Mucosa of rectum (tissue), 2 donors: ENCODE measurements around the gene ATP6V1G1.

Source experiments
- H3K27ac ChIP-seq, 2 donors: one replicate each; pipeline ENCODE4 v1.7.0; 2013; ENCODE audit warnings: inconsistent platforms in 2 of 2, low read depth in 2 of 2, low read length in 2 of 2
- H3K27me3 ChIP-seq, 2 donors: one replicate each; pipeline ENCODE4 v1.7.0; 2013; ENCODE audit warnings: low read length in 2 of 2; ENCODE audit not compliant: control insufficient read depth in 2 of 2, insufficient read depth in 2 of 2
- H3K36me3 ChIP-seq, 2 donors: one replicate each; pipeline ENCODE4 v1.7.0; 2013; ENCODE audit warnings: low read length in 2 of 2; ENCODE audit not compliant: control insufficient read depth in 2 of 2, insufficient read depth in 2 of 2
- H3K4me1 ChIP-seq, 2 donors: one replicate each; pipeline ENCODE4 v1.7.0; 2013; ENCODE audit warnings: low read length in 2 of 2, mild to moderate bottlenecking in 1 of 2; ENCODE audit not compliant: control insufficient read depth in 2 of 2, insufficient read depth in 2 of 2
- H3K4me3 ChIP-seq, 2 donors: one replicate each; pipeline ENCODE4 v1.7.0; 2013; ENCODE audit warnings: low read length in 2 of 2
- H3K9ac ChIP-seq, 2 donors: one replicate each; pipeline ENCODE4 v1.7.0; 2013; ENCODE audit warnings: low read length in 2 of 2, low read depth in 1 of 2, mild to moderate bottlenecking in 1 of 2
- H3K9me3 ChIP-seq, 2 donors: one replicate each; pipeline ENCODE4 v1.7.0; 2013; ENCODE audit warnings: low read length in 2 of 2; ENCODE audit not compliant: control insufficient read depth in 2 of 2
- donor health status: healthy.
- donor health status: Normal muscosa, but diverticular disease.

The ATP6V1G1 gene

DNA sequence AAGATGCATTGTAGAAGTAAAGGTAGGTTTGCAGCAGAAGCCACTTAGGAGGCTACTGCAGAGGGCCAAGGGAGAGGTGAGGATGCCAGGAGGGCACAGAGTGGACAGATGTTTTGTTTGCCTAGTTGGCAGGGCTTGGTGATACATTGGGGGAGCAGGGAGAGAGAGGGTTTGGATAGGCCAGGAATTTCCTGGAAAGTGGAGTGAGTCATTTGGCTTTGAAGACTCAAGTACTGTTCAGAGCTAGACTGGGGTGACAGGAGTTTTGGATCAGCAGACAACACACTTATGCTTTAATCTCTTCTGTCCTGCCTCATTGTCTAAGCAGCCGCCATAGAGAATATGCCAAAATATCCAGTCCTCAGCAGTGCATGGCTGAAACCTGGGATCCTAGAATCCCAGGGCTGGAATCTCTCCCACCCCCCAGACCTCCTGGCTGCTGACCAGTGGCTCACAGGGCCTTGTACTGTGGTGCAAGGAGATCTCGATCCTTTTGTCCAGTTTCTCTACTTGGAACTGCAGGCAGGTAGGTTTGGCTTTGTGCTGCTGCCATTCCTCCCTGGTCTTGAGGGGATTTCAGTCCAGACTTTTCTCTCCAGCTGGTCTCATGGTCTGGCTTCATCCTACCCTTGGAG is 34.5 kb downstream of the ATP6V1G1 start:
- Histone ChIP-seq H3K4me1 (peaks cover 7 to 9% of the 10 kb centered on the region in 2 donors), H3K4me3 (no peak overlapping the region), H3K36me3 (peaks cover 2 to 9% of the 10 kb centered on the region in 2 donors), H3K27ac (no peak overlapping the region), H3K27me3 (no peaks in the 10 kb centered on the region), H3K9ac (no peak overlapping the region), H3K9me3 (no peaks in the 10 kb centered on the region)

DNA sequence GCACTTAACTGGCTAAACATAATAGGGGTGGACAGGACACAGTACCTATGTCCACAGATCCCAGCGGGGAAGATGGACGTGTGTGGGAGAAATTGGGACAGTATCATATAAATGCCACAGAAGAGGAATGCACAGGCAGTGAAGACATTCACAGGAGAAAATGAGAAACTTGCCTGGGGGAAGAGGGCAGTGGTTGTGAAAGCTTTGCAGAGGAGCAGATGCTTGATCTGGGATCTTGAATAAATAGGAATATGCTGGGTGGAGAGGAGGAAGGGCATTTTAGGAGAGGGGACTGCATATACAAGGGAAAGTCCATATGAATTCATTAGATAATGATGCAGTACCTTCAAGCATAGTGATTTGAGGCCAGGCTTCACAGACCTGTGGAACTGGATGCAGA is 37.1 kb downstream of the ATP6V1G1 start:
- H3K4me1 ChIP-seq: peaks cover 0 to under 1% of the 10 kb centered on the region in 2 donors
- no peaks in the 10 kb centered on the region for H3K9me3 ChIP-seq
- H3K27me3 ChIP-seq: no peaks in the 10 kb centered on the region
- H3K9ac ChIP-seq: no peak overlapping the region
- no peak overlapping the region for H3K27ac ChIP-seq
- H3K4me3 ChIP-seq: no peak overlapping the region
- peaks cover 18 to 34% of the 10 kb centered on the region in 2 donors for H3K36me3 ChIP-seq

DNA sequence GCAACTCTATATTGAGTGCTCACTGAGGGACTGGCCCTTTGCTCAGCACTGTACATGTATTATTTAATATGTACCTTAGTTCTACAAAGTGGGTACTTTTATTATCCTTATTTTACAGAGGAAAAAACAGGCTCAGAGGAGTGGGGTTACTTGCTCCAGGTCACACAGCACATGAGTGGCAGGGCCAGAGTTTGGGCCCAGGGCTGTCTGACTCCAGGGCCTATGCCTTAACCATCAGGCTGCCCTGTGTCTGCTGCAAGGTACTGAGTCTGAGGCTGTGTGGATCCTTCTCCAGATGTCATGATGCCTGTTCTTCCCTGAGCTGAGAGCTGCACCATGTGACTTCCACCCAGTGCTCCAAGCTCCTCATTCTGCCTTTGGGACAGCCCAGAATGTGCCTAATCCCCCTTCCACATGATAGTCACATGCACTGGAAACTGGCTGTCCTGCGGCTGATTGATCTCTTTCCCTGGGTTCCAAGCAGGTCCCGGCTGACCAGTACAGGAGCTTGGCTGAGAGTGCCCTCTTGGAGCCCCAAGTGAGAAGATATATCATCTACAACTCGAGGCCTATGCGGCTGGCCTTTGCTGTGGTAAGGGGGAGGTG is 38.9 kb downstream of the ATP6V1G1 start:
- Histone ChIP-seq H3K4me1 (no peaks in the 10 kb centered on the region), H3K4me3 (no peak overlapping the region), H3K9ac (no peak overlapping the region), H3K27me3 (no peaks in the 10 kb centered on the region), H3K36me3 (peaks cover 25 to 44% of the 10 kb centered on the region in 2 donors), H3K27ac (no peak overlapping the region), H3K9me3 (no peaks in the 10 kb centered on the region)

DNA sequence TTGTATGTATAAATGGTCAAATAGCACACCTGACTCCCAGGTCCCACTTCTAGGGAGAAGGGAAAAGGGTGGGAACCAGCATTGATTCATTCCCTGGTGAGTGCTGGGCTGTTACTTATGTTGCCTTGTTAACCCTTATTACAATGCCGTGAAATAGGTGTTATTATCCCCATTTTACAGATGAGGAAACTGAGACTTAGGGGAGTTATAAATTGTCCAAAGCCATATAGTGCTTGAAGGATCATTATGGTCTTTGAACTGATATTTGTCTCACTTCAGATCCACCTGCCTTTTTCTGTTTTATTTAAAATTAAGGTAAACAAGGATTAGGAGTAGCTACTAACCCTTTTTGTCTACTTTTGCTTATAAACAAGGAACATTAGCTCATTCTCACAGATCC is 40.0 kb downstream of the ATP6V1G1 start:
- Histone ChIP-seq H3K36me3 (peaks cover 25 to 44% of the 10 kb centered on the region in 2 donors), H3K4me3 (no peak overlapping the region), H3K4me1 (no peaks in the 10 kb centered on the region), H3K27me3 (no peaks in the 10 kb centered on the region), H3K9ac (no peak overlapping the region), H3K27ac (no peak overlapping the region), H3K9me3 (no peaks in the 10 kb centered on the region)

DNA sequence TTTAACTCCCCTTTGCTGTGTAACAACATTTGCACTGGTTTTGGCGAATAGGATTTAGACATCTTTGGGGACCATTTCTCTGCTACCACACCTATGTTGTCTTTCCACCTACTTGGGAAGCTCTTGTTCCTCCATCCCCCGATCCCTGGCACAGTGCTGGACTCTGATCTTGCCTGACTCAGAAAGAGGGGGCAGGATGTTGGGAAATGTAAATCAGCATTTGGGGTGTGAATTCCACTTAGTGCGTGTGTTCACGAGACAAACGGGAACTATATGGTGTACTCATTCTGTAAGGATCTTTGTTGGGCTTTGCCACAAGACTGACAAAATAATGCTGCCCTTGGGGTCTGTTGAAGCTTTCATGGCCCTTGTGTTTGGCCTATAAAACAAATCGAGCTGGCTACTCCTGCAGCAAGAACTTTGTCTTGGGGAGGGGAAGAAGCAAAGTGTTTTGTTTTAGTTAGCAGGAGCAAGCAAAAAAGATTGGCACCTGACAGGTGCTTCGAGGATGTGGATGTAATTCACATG is 42.1 kb downstream of the ATP6V1G1 start:
- Histone ChIP-seq H3K27me3 (no peaks in the 10 kb centered on the region), H3K9me3 (no peaks in the 10 kb centered on the region), H3K27ac (no peak overlapping the region), H3K36me3 (peaks cover 31 to 57% of the 10 kb centered on the region in 2 donors), H3K4me1 (no peaks in the 10 kb centered on the region), H3K9ac (no peak overlapping the region), H3K4me3 (no peak overlapping the region)

DNA sequence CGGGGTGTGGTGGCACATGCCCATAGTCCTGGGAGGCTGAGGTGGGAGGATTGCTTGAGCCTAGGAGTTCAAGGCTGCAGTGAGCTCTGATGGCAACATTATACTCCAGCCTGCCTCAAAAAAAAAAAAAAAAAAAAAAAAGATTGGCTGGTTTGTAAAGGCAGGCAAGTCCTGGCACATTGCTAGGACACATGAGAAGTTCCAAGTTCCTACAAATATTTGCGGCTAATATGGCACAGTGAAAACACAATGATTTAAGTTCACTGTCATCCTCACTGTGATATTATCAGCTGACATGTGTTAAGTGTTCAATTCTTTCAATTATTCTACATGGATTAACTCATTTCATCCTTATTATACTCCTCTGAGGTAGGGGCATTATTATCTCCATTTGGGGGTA is 43.6 kb downstream of the ATP6V1G1 start:
- no peak overlapping the region for H3K9ac ChIP-seq
- H3K27ac ChIP-seq: no peak overlapping the region
- no peaks in the 10 kb centered on the region for H3K9me3 ChIP-seq
- H3K27me3 ChIP-seq: no peaks in the 10 kb centered on the region
- no peaks in the 10 kb centered on the region for H3K4me1 ChIP-seq
- H3K36me3 ChIP-seq: peaks cover 31 to 58% of the 10 kb centered on the region in 2 donors
- no peak overlapping the region for H3K4me3 ChIP-seq

DNA sequence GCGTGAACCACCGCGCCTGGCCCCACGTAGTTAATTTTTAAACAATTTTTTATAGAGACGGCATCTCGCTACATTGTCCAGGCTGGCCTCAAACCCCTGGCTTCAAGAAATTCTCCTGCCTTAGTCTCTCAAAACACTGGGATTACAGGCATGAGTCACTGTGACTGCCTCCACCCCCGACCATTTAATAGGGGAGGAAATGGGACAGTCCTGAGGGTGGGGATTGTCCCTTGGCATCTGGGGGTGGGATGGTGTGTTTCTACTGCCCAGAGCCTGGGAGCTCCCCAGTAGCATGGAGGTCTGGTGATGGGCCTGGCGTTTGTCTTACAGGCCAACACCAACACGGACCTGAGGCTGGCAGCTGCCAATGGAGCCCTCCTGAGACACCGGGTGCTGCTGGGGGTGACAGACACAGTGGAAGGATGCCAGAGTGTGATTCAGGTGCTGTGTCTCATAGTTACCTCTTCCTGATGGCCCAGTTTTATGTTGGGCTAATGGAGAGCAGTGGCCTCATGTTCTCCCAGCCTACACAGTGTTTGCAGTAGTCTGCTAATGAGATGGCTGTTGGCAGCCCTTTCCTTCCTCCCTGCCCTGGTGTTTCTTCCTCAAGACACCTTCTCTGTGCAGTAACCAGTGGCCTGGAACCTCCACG is 46.0 kb downstream of the ATP6V1G1 start:
- H3K27me3 ChIP-seq: no peaks in the 10 kb centered on the region
- no peak overlapping the region for H3K9ac ChIP-seq
- no peaks in the 10 kb centered on the region for H3K4me1 ChIP-seq
- peaks cover 27 to 39% of the 10 kb centered on the region in 2 donors for H3K36me3 ChIP-seq
- no peaks in the 10 kb centered on the region for H3K9me3 ChIP-seq
- H3K4me3 ChIP-seq: no peak overlapping the region
- H3K27ac ChIP-seq: no peak overlapping the region

DNA sequence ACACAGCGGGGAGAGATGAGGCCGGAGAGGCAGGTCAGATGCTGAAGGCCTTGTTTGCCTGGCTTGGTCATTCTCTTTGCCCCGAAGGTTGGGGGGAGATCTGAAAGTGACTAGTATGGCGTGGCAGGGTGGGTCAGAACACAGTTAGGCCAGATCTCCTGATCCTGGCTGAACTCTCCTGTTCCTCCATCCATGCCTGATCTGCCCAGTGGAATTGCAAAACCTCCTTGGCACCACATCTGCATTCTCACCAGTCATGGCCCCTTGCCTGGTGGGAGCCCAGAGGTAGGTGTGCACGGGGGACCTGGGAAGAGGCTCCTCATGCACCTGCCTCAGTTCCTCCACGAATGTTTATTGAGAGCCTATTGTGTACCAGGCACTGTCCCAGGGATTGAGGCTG is 46.8 kb downstream of the ATP6V1G1 start:
- Histone ChIP-seq H3K9me3 (no peaks in the 10 kb centered on the region), H3K4me3 (no peak overlapping the region), H3K27ac (no peak overlapping the region), H3K36me3 (peaks cover 20 to 37% of the 10 kb centered on the region in 2 donors), H3K27me3 (no peaks in the 10 kb centered on the region), H3K9ac (no peak overlapping the region), H3K4me1 (no peaks in the 10 kb centered on the region)

DNA sequence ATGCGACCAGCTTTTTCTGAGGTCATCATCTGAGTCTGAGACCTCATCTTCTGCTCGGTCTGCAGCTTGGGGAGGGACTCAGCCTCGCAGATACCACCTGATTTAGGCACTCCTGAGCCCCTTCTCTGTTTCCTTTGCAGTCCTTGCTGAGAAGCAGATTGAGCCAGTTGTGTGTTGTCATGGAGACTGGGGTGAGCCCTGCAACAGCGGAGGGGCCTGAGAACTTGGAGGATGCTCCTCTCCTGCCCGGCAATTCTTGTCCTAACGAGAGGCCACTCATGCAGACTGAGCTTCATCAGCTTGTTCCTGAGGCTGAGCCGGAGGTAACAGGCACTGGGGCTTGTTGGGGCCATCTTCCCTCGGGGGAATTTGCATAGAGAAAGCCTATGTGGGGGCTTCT is 50.8 kb downstream of the ATP6V1G1 start:
- no peaks in the 10 kb centered on the region for H3K4me1 ChIP-seq
- no peak overlapping the region for H3K27ac ChIP-seq
- H3K36me3 ChIP-seq: peaks cover 14 to 40% of the 10 kb centered on the region in 2 donors
- no peaks in the 10 kb centered on the region for H3K27me3 ChIP-seq
- no peak overlapping the region for H3K4me3 ChIP-seq
- H3K9me3 ChIP-seq: no peaks in the 10 kb centered on the region
- H3K9ac ChIP-seq: no peak overlapping the region

DNA sequence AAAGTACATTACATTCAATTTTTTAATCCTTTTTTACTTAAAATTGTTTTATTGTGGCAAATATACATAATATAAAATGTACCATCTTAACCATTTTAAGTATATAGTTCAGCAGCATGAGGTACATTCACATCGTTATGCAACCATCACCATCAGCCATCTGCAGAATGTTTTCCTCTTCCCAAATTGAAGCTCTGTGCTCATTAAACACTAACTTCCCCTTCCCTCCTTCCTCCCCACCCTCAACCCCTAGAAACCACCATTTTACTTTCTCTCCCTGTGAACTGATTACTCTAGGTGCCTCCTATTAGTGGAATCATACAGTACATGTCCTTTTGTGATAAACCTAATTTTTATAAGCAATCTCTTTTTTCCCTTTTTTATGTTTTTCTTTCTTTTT is 54.4 kb downstream of the ATP6V1G1 start:
- H3K9ac ChIP-seq: no peak overlapping the region

More for the DNA sequence above, 54.4 kb downstream of the ATP6V1G1 start:
- H3K27me3 ChIP-seq: no peaks in the 10 kb centered on the region
- no peaks in the 10 kb centered on the region for H3K4me1 ChIP-seq
- peaks cover 20 to 42% of the 10 kb centered on the region in 2 donors for H3K36me3 ChIP-seq
- H3K4me3 ChIP-seq: no peak overlapping the region
- no peaks in the 10 kb centered on the region for H3K9me3 ChIP-seq
- H3K27ac ChIP-seq: no peak overlapping the region
